ENCODE results near the gene MPPED2. TPM values are rescaled to one million over a fixed set of nuclear protein-coding genes. Genes with fewer than 3 reads are reported as not detected.

MPPED2 gene
- total and polyA plus RNA-seq, 10 of the 15 experiments (the other 5 are each of a cell fraction or from before 2014, with no cell fraction given): not detected

DNA sequence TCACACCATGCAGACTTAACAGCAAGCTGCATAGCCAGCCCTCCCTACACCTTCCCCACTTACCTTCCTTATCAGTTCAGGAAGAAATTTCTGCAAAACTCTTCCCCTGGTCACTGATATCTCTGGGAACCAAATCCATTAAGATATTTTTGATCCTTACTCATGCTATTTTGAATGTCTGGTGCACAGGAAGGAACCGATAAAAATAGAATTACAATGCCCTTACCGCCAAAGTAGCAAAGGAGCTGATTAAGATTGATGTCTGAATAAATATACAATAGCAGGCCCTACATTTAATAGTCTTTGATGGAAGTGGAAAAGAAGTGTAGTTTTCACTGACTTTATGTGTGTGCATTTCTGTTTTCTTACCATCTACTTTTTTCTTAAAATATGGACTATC is 117.3 kb downstream of the MPPED2 start (continued):
- TF ChIP-seq DPF2 (IDR thresholded peaks at IDR 0.05): no peak
- no peak for TF ChIP-seq GATAD2B (conservative IDR thresholded peaks at IDR 0.05; ENCODE audit: low read depth)
- TF ChIP-seq RELA (IDR thresholded peaks at IDR 0.05; ENCODE audit: borderline replicate concordance, partially characterized antibody): no peak
- TF ChIP-seq, protein P1, sequence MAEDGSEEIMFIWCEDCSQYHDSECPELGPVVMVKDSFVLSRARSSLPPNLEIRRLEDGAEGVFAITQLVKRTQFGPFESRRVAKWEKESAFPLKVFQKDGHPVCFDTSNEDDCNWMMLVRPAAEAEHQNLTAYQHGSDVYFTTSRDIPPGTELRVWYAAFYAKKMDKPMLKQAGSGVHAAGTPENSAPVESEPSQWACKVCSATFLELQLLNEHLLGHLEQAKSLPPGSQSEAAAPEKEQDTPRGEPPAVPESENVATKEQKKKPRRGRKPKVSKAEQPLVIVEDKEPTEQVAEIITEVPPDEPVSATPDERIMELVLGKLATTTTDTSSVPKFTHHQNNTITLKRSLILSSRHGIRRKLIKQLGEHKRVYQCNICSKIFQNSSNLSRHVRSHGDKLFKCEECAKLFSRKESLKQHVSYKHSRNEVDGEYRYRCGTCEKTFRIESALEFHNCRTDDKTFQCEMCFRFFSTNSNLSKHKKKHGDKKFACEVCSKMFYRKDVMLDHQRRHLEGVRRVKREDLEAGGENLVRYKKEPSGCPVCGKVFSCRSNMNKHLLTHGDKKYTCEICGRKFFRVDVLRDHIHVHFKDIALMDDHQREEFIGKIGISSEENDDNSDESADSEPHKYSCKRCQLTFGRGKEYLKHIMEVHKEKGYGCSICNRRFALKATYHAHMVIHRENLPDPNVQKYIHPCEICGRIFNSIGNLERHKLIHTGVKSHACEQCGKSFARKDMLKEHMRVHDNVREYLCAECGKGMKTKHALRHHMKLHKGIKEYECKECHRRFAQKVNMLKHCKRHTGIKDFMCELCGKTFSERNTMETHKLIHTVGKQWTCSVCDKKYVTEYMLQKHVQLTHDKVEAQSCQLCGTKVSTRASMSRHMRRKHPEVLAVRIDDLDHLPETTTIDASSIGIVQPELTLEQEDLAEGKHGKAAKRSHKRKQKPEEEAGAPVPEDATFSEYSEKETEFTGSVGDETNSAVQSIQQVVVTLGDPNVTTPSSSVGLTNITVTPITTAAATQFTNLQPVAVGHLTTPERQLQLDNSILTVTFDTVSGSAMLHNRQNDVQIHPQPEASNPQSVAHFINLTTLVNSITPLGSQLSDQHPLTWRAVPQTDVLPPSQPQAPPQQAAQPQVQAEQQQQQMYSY (CRISPR knock-in tag; IDR thresholded peaks at IDR 0.05): no peak

DNA sequence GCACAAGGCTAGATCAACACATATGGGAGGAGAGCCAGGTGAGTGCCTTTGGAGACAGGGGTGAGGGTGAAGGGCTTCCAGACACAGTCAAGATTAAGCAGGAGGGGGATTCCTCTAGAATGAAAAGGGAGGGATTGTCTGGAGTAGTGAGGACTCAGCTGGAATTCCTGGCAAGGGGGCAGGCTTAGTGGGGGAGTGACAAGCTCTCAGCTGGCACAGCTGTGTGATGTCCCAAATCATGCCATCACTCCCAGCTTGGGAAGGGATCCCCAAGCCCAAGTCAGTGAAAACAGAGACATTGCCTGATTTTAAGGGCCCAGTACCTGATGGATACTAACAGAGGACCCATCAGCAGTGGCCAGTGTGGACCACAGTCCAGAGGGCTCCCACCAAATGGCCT is 119.0 kb downstream of the MPPED2 start:
- no TSS peak for BruUV-seq (replicated peaks)
- no peaks in the 10 kb centered on the region for H3K79me2 ChIP-seq (ENCODE audit: control insufficient read depth, insufficient read depth, low read length)
- TF ChIP-seq, protein P2, sequence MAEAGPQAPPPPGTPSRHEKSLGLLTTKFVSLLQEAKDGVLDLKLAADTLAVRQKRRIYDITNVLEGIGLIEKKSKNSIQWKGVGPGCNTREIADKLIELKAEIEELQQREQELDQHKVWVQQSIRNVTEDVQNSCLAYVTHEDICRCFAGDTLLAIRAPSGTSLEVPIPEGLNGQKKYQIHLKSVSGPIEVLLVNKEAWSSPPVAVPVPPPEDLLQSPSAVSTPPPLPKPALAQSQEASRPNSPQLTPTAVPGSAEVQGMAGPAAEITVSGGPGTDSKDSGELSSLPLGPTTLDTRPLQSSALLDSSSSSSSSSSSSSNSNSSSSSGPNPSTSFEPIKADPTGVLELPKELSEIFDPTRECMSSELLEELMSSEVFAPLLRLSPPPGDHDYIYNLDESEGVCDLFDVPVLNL (IDR thresholded peaks at IDR 0.05; ENCODE audit: low read depth, low read length): no peak
- TF ChIP-seq TBL1XR1 (IDR thresholded peaks at IDR 0.05; ENCODE audit: low read depth, low read length) (no peak), HCFC1 (IDR thresholded peaks at IDR 0.05; ENCODE audit: low read length) (no peak), STAT1 (conservative IDR thresholded peaks at IDR 0.05) (no peak), BCL11A (IDR thresholded peaks at IDR 0.05; ENCODE audit: low read depth, low read length) (no peak), ATF7 (IDR thresholded peaks at IDR 0.05; ENCODE audit: low read depth) (no peak), NFXL1 (IDR thresholded peaks at IDR 0.05; ENCODE audit: borderline replicate concordance) (no peak), RUNX3 (IDR thresholded peaks at IDR 0.05; ENCODE audit: low read length) (no peak), MYB (IDR thresholded peaks at IDR 0.05; ENCODE audit: borderline replicate concordance, low read depth, low read length) (no peak)
- TF ChIP-seq, protein P3, sequence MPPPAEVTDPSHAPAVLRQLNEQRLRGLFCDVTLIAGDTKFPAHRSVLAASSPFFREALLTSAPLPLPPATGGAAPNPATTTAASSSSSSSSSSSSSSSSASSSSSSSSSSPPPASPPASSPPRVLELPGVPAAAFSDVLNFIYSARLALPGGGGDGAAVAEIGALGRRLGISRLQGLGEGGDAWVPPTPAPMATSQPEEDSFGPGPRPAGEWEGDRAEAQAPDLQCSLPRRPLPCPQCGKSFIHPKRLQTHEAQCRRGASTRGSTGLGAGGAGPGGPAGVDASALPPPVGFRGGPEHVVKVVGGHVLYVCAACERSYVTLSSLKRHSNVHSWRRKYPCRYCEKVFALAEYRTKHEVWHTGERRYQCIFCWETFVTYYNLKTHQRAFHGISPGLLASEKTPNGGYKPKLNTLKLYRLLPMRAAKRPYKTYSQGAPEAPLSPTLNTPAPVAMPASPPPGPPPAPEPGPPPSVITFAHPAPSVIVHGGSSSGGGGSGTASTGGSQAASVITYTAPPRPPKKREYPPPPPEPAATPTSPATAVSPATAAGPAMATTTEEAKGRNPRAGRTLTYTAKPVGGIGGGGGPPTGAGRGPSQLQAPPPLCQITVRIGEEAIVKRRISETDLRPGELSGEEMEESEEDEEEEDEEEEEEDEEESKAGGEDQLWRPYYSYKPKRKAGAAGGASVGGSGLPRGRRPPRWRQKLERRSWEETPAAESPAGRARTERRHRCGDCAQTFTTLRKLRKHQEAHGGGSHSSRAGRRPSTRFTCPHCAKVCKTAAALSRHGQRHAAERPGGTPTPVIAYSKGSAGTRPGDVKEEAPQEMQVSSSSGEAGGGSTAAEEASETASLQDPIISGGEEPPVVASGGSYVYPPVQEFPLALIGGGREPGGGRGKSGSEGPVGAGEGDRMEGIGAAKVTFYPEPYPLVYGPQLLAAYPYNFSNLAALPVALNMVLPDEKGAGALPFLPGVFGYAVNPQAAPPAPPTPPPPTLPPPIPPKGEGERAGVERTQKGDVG (CRISPR knock-in tag; IDR thresholded peaks at IDR 0.05): no peak
- in situ Hi-C loops (cut with MboI): no loop called here
- no peak overlapping the region for H3K27ac ChIP-seq (ENCODE audit: control insufficient read depth, insufficient read depth)
- no peak overlapping the region for H3K4me2 ChIP-seq (ENCODE audit: control insufficient read depth, insufficient read depth)
- no peaks in the 10 kb centered on the region for H3K36me3 ChIP-seq (ENCODE audit: control insufficient read depth in 2 of 2, insufficient read depth in 2 of 2, low read length in 1 of 2)
- ATAC-seq (no peak), DNase-seq (ENCODE audit: low read depth, low spot score) (no peak), FAIRE-seq (no peak)
- H4K20me1 ChIP-seq (ENCODE audit: control insufficient read depth, insufficient read depth): no peaks in the 10 kb centered on the region
- CTCF ChIA-PET: no interaction called here
- H3K9me3 ChIP-seq (replicated peaks; ENCODE audit: control insufficient read depth, insufficient read depth, low read length): no peaks in the 10 kb centered on the region
- intact Hi-C loops (cut with micrococcal nuclease; ENCODE audit: unreplicated experiment): no loop called here
- no peaks in the 10 kb centered on the region; a peak in 1 of 4 replicates for H3K27me3 ChIP-seq (replicated peaks in 1 of 2; ENCODE audit: control insufficient read depth in 2 of 2, insufficient read depth in 2 of 2, low read length in 1 of 2)
- RAD21 ChIA-PET (ENCODE audit: unreplicated experiment): no interaction called here
- H3K4me1 ChIP-seq (ENCODE audit: control insufficient read depth, insufficient read depth, low read length): no peaks in the 10 kb centered on the region
- H2AFZ ChIP-seq (ENCODE audit: control insufficient read depth, low read depth, low read length): no peak overlapping the region
- H3K4me3 ChIP-seq: no peak overlapping the region
- POLR2A ChIA-PET: no interaction called here
- H3K9ac ChIP-seq (ENCODE audit: control insufficient read depth, insufficient read depth, low read length): no peak overlapping the region
- SMC1A ChIA-PET (ENCODE audit: uncharacterized antibody, unreplicated experiment): no interaction called here

Measured in GM12878 (cell line).